Adrenal gland (tissue), 12 donors: ENCODE results near the gene CAMK4. TPM values are rescaled to one million over a fixed set of nuclear protein-coding genes. Genes with fewer than 3 reads are reported as not detected.

Experiments
- DNase-seq, 7 donors: peaks; one replicate each; pipeline ENCODE4 v3.0.0-alpha.2; 2019 to 2020
- H3K27ac ChIP-seq, 5 donors: fragments of 200-600 bp; sonication (generic) in 4 of 5; 1 replicate in 3 of 5; 2 replicates in 2 of 5; pipeline versions ENCODE4 v1.5.1 to v1.8.0; 2016 to 2020; ENCODE audit warnings: mild to moderate bottlenecking in 1 of 5
- H3K27me3 ChIP-seq: fragments of 200-600 bp; 2 replicates; pipeline ENCODE4 v1.8.0; 2021
- H3K36me3 ChIP-seq, 2 donors: fragments of 200-600 bp; replicated peaks in 1 of 2; 1 replicate in 1 of 2; 2 replicates in 1 of 2; pipeline versions ENCODE4 v1.5.1 to v1.8.0; 2018 to 2022
- H3K4me1 ChIP-seq, 2 donors: fragments of 200-600 bp; replicated peaks in 1 of 2; 1 replicate in 1 of 2; 2 replicates in 1 of 2; pipeline versions ENCODE4 v1.5.1 to v1.8.0; 2018 to 2021
- H3K4me3 ChIP-seq, 4 donors: fragments of 200-600 bp; sonication (generic) in 3 of 4; one replicate each; pipeline ENCODE4 v1.5.1; 2016 to 2018
- H3K9me3 ChIP-seq, 3 donors: fragments of 200-600 bp; sonication (generic) in 1 of 3; replicated peaks in 1 of 3; 1 replicate in 2 of 3; 2 replicates in 1 of 3; pipeline versions ENCODE4 v1.5.1 to v1.8.0; 2016 to 2021
- CTCF ChIP-seq, 6 experiments: fragments of 450-650 bp in 4 of 6; fragments of 200-600 bp in 2 of 6; sonication (generic) in 1 of 6; IDR thresholded peaks; 1 replicate in 5 of 6; 2 replicates in 1 of 6; pipeline versions ENCODE4 v1.5.1 to v1.8.0; 2016 to 2021; ENCODE audit warnings: antibody characterized with exemption in 6 of 6, mild to moderate bottlenecking in 2 of 6, moderate library complexity in 1 of 6
- POLR2A ChIP-seq, 2 donors: fragments of 450-650 bp; IDR thresholded peaks; one replicate each; pipeline ENCODE4 v1.6.1; 2017; ENCODE audit warnings: antibody characterized with exemption in 2 of 2, mild to moderate bottlenecking in 2 of 2, moderate library complexity in 1 of 2
- WGBS, 4 donors: extraction: QIAGEN DNeasy Blood & Tissue Kit in 2 of 4; methylation state at CpG; one replicate each; pipeline versions ENCODE4 v1.1.5 to v1.1.7; 2013 to 2017; 5-methylcytosine and 5-hydroxymethylcytosine counted together
- intact Hi-C, 2 donors: fragments of 100-400 bp; cut with DNase I; formaldehyde crosslinking; loops; one replicate each; pipeline versions ENCODE4 v1.14.1 to v1.15.0; 2022 to 2023
- polyA plus RNA-seq, 3 donors: library from polyadenylated mRNA; stranded (reverse); fragments of 200-250 nt in 2 of 3; fragments of 350-450 nt in 1 of 3; fragmentation: Illumina TruSeq in 1 of 3; extraction: RNeasy Lipid Tissue Mini Kit (QIAGEN cat#74804) in 1 of 3; gene quantifications; one replicate each; pipeline ENCODE4 v1.2.3, GENCODE V29; 2013 to 2014
- total RNA-seq, 9 donors: library from RNA; depleted of rRNA in 4 of 9; stranded (reverse); fragments of >200 nt in 4 of 9; fragments of 120-200 nt in 1 of 9; fragmentation: NEBNext Ultra II Directional in 1 of 9; extraction: Animal tissue kit (Norgen Biotek cat#: 25700) in 1 of 9; gene quantifications; one replicate each; pipeline versions ENCODE4 v1.1.0 to v1.2.4, GENCODE V29; 2013 to 2023
- donor health status: healthy with polysubstance abuse.
- donor health status: Bipolar disorder and iron deficiency.
- donor health status: DM: yes; HTN: yes; CAD: no.
- donor health status: DM: no; HTN: no; CAD: no.
- donor health status: DM: no; HTN: no; CAD: no.
- donor health status: DM: yes; HTN: yes; CAD: no.

Gene CAMK4
- total and polyA plus RNA-seq, 12 donors, result 0.06 to 9.2 (median 2.0) TPM

- Histone ChIP-seq H3K4me3 (no peak overlapping the region), H3K4me1 (no peaks in the 10 kb centered on the region), H3K27me3 (no peaks in the 10 kb centered on the region), H3K27ac (no peak overlapping the region), H3K9me3 (no peaks in the 10 kb centered on the region), H3K36me3 (no peaks in the 10 kb centered on the region)
- no peak for DNase-seq
- intact Hi-C loops, result no loop called here
- TF ChIP-seq POLR2A (IDR thresholded peaks at IDR 0.05) (no peak), CTCF (IDR thresholded peaks at IDR 0.05) (no peak)
- WGBS, 4 donors, result 54 to 65% (median 60%) methylated on average over 2 of the region's 2 CpGs
Measured at GRCh38 chr5:111233052-111233374, 8.8 kb downstream of the CAMK4 start.

- Histone ChIP-seq H3K27ac (no peak overlapping the region), H3K36me3 (no peaks in the 10 kb centered on the region), H3K4me3 (no peak overlapping the region), H3K4me1 (no peaks in the 10 kb centered on the region), H3K27me3 (no peaks in the 10 kb centered on the region), H3K9me3 (no peaks in the 10 kb centered on the region)
- DNase-seq, result no peak
- WGBS, 4 donors, result 56 to 68% (median 64%) methylated on average over 2 of the region's 2 CpGs
- no peak for TF ChIP-seq CTCF (IDR thresholded peaks at IDR 0.05)
- no peak for TF ChIP-seq POLR2A (IDR thresholded peaks at IDR 0.05)
- intact Hi-C loops, result no loop called here
Measured at GRCh38 chr5:111234125-111234524, 9.9 kb downstream of the CAMK4 start.

GRCh38 chr5:111235635-111236034, 11.5 kb downstream of the CAMK4 start:
- no peaks in the 10 kb centered on the region for H3K4me1 ChIP-seq
- no peaks in the 10 kb centered on the region for H3K36me3 ChIP-seq
- no peak overlapping the region for H3K27ac ChIP-seq
- H3K4me3 ChIP-seq, result no peak overlapping the region
- TF ChIP-seq CTCF (IDR thresholded peaks at IDR 0.05) (no peak), POLR2A (IDR thresholded peaks at IDR 0.05) (no peak)
- WGBS, 4 donors, result 75 to 89% (median 86%) methylated on average over 4 to 5 of the region's 5 CpGs
- H3K9me3 ChIP-seq, result no peaks in the 10 kb centered on the region
- intact Hi-C loops, result no loop called here
- H3K27me3 ChIP-seq, result no peaks in the 10 kb centered on the region
- DNase-seq, result no peak

- TF ChIP-seq POLR2A (IDR thresholded peaks at IDR 0.05) (no peak), CTCF (IDR thresholded peaks at IDR 0.05) (no peak)
Measured at GRCh38 chr5:111236348-111236747, 12.2 kb downstream of the CAMK4 start.

More at GRCh38 chr5:111236348-111236747, 12.2 kb downstream of the CAMK4 start:
- Histone ChIP-seq H3K27me3 (no peaks in the 10 kb centered on the region), H3K27ac (no peak overlapping the region), H3K4me1 (no peaks in the 10 kb centered on the region), H3K9me3 (no peaks in the 10 kb centered on the region), H3K36me3 (no peaks in the 10 kb centered on the region), H3K4me3 (no peak overlapping the region)
- intact Hi-C loops, result no loop called here
- WGBS, 4 donors, result 68 to 78% (median 73%) methylated on average over 2 of the region's 2 CpGs
- DNase-seq, result no peak
